ENCODE data around the gene PLPPR3. TPM values are rescaled to one million over a fixed set of nuclear protein-coding genes. Genes with fewer than 3 reads are reported as not detected.

The PLPPR3 gene
- total and polyA plus RNA-seq, 2 donors, result 0.16 to 0.19 TPM

GRCh38 chr19:795691-796581 is 25.8 kb downstream of the PLPPR3 start:
- Histone ChIP-seq H3K27ac (ENCODE audit: low read depth in 1 of 2, low read length in 1 of 2) (no peak overlapping the region), H3K9me3 (ENCODE audit: control insufficient read depth in 2 of 2, insufficient read depth in 1 of 2, low read length in 1 of 2) (peaks cover 0 to 6% of the 10 kb centered on the region in 2 donors)
- WGBS, result 87% methylated on average over 39 of the region's 39 CpGs

GRCh38 chr19:795073-795611 is 26.6 kb downstream of the PLPPR3 start:
- peaks cover 0 to 6% of the 10 kb centered on the region in 2 donors for H3K9me3 ChIP-seq (ENCODE audit: control insufficient read depth in 2 of 2, insufficient read depth in 1 of 2, low read length in 1 of 2)
- 96% methylated on average over 28 of the region's 28 CpGs for WGBS
- H3K36me3 ChIP-seq (ENCODE audit: control insufficient read depth in 2 of 2, insufficient read depth in 2 of 2, low read length in 1 of 2), result peaks cover 9 to 15% of the 10 kb centered on the region in 2 donors
- H3K4me1 ChIP-seq (ENCODE audit: control insufficient read depth in 2 of 2, insufficient read depth in 2 of 2, low read length in 2 of 2), result peaks cover 11 to 16% of the 10 kb centered on the region in 2 donors
- no peak overlapping the region for H3K4me3 ChIP-seq (ENCODE audit: low read length in 2 of 2)
- no peak overlapping the region for H3K27ac ChIP-seq (ENCODE audit: low read depth in 1 of 2, low read length in 1 of 2)
- H3K27me3 ChIP-seq (ENCODE audit: control insufficient read depth in 2 of 2, insufficient read depth in 1 of 2, low read length in 1 of 2), result peaks cover 0 to 7% of the 10 kb centered on the region in 2 donors
- no peak for DNase-seq (ENCODE audit: low read depth in 6 of 9, low spot score in 9 of 9)

More at GRCh38 chr19:795691-796581, 25.8 kb downstream of the PLPPR3 start:
- Histone ChIP-seq H3K36me3 (ENCODE audit: control insufficient read depth in 2 of 2, insufficient read depth in 2 of 2, low read length in 1 of 2) (peaks cover 17 to 23% of the 10 kb centered on the region in 2 donors), H3K4me3 (ENCODE audit: low read length in 2 of 2) (peak overlapping the region; percentile 58 to 64), H3K4me1 (ENCODE audit: control insufficient read depth in 2 of 2, insufficient read depth in 2 of 2, low read length in 2 of 2) (peaks cover 14 to 24% of the 10 kb centered on the region in 2 donors), H3K27me3 (ENCODE audit: control insufficient read depth in 2 of 2, insufficient read depth in 1 of 2, low read length in 1 of 2) (peaks cover 0 to 3% of the 10 kb centered on the region in 2 donors)
- DNase-seq (ENCODE audit: low read depth in 6 of 9, low spot score in 9 of 9), result no peak

GRCh38 chr19:793806-794205 is 27.9 kb downstream of the PLPPR3 start:
- no peak for DNase-seq (ENCODE audit: low read depth in 6 of 9, low spot score in 9 of 9)
- H3K4me1 ChIP-seq (ENCODE audit: control insufficient read depth in 2 of 2, insufficient read depth in 2 of 2, low read length in 2 of 2), result peaks cover under 1 to 9% of the 10 kb centered on the region in 2 donors

GRCh38 chr19:792306-792885 is 29.4 kb downstream of the PLPPR3 start:
- no peak for DNase-seq (ENCODE audit: low read depth in 6 of 9, low spot score in 9 of 9)
- no peaks in the 10 kb centered on the region for H3K36me3 ChIP-seq (ENCODE audit: control insufficient read depth in 2 of 2, insufficient read depth in 2 of 2, low read length in 1 of 2)
- no peak overlapping the region for H3K27ac ChIP-seq (ENCODE audit: low read depth in 1 of 2, low read length in 1 of 2)
- H3K4me3 ChIP-seq (ENCODE audit: low read length in 2 of 2), result no peak overlapping the region
- WGBS, result 95% methylated on average over 16 of the region's 16 CpGs
- H3K4me1 ChIP-seq (ENCODE audit: control insufficient read depth in 2 of 2, insufficient read depth in 2 of 2, low read length in 2 of 2), result peaks cover 0 to 9% of the 10 kb centered on the region in 2 donors
- H3K9me3 ChIP-seq (ENCODE audit: control insufficient read depth in 2 of 2, insufficient read depth in 1 of 2, low read length in 1 of 2), result no peaks in the 10 kb centered on the region
- peaks cover 2 to 21% of the 10 kb centered on the region in 2 donors for H3K27me3 ChIP-seq (ENCODE audit: control insufficient read depth in 2 of 2, insufficient read depth in 1 of 2, low read length in 1 of 2)

More at GRCh38 chr19:793806-794205, 27.9 kb downstream of the PLPPR3 start:
- Histone ChIP-seq H3K36me3 (ENCODE audit: control insufficient read depth in 2 of 2, insufficient read depth in 2 of 2, low read length in 1 of 2) (peaks cover 0 to 4% of the 10 kb centered on the region in 2 donors), H3K27ac (ENCODE audit: low read depth in 1 of 2, low read length in 1 of 2) (no peak overlapping the region), H3K9me3 (ENCODE audit: control insufficient read depth in 2 of 2, insufficient read depth in 1 of 2, low read length in 1 of 2) (peaks cover 0 to 3% of the 10 kb centered on the region in 2 donors), H3K27me3 (ENCODE audit: control insufficient read depth in 2 of 2, insufficient read depth in 1 of 2, low read length in 1 of 2) (peaks cover 2 to 17% of the 10 kb centered on the region in 2 donors), H3K4me3 (ENCODE audit: low read length in 2 of 2) (no peak overlapping the region)
- 93% methylated on average over 12 of the region's 12 CpGs for WGBS

DNA sequence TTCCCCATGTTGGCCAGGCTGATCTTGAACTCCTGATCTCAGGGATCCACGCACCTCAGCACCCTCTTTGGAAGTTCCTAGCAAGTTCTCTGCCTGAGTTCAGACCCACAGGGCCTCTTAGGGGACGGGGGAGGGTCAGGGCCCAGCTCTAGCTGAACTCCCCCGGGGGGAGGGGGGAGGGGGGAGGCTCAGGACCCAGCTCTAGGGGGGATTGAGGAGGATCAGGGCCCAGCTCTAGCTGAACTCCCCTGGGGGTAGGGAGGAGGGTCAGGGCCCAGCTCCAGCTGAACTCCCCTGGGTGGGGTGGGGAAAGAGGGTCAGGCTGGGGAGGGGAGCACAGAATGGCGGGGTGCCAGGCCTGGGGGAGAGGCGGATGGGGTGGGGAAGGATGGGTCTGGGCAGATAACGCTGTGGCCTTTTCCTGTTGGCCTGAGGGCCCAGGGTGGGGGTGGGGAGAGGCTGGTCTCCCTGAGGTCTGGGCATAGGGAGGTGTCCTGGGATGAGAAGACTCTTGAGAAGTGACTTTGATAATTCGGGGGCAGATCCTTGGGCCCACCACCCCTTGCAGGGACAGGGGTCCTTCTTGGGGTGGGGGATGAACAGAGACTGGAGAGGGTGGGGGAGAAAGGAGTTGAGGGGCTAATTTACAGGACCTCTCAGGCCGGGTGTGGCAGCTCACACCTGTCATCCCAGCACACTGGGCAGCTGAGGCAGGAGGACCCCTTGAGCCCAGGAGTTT is 30.0 kb downstream of the PLPPR3 start:
- Histone ChIP-seq H3K4me1 (ENCODE audit: control insufficient read depth in 2 of 2, insufficient read depth in 2 of 2, low read length in 2 of 2) (peaks cover 0 to 9% of the 10 kb centered on the region in 2 donors), H3K9me3 (ENCODE audit: control insufficient read depth in 2 of 2, insufficient read depth in 1 of 2, low read length in 1 of 2) (no peaks in the 10 kb centered on the region), H3K27me3 (ENCODE audit: control insufficient read depth in 2 of 2, insufficient read depth in 1 of 2, low read length in 1 of 2) (peaks cover 2 to 21% of the 10 kb centered on the region in 2 donors), H3K36me3 (ENCODE audit: control insufficient read depth in 2 of 2, insufficient read depth in 2 of 2, low read length in 1 of 2) (no peaks in the 10 kb centered on the region), H3K4me3 (ENCODE audit: low read length in 2 of 2) (no peak overlapping the region), H3K27ac (ENCODE audit: low read depth in 1 of 2, low read length in 1 of 2) (no peak overlapping the region)
- WGBS, result 84% methylated on average over 8 of the region's 8 CpGs
- DNase-seq (ENCODE audit: low read depth in 6 of 9, low spot score in 9 of 9), result no peak

- H3K27me3 ChIP-seq (ENCODE audit: control insufficient read depth in 2 of 2, insufficient read depth in 1 of 2, low read length in 1 of 2), result peaks cover 2 to 21% of the 10 kb centered on the region in 2 donors
- peaks cover 0 to 6% of the 10 kb centered on the region in 2 donors for H3K4me1 ChIP-seq (ENCODE audit: control insufficient read depth in 2 of 2, insufficient read depth in 2 of 2, low read length in 2 of 2)
- 94% methylated on average over 26 of the region's 26 CpGs for WGBS
Observed at GRCh38 chr19:791007-791566, 30.7 kb downstream of the PLPPR3 start.

DNA sequence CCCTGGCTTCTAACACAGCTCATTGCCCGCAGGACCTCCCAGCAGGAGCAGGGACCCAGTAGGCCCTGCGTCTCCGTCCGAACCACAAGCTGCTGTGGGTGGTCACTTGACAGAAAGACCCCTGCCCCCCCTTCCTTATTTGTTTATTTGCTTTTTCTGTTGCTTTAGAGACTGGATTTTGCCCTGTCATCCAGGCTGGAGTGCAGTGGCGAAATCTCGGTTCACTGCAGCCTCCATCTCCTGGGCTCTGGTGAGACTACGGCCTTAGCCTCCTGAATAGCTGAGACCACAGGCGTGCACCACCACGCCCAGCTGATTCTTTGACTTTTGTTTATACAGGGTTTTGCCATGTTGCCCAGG is 32.1 kb downstream of the PLPPR3 start:
- peaks cover 2 to 21% of the 10 kb centered on the region in 2 donors for H3K27me3 ChIP-seq (ENCODE audit: control insufficient read depth in 2 of 2, insufficient read depth in 1 of 2, low read length in 1 of 2)
- H3K4me3 ChIP-seq (ENCODE audit: low read length in 2 of 2), result no peak overlapping the region

More at GRCh38 chr19:791007-791566, 30.7 kb downstream of the PLPPR3 start:
- no peak overlapping the region for H3K27ac ChIP-seq (ENCODE audit: low read depth in 1 of 2, low read length in 1 of 2)
- H3K4me3 ChIP-seq (ENCODE audit: low read length in 2 of 2), result no peak overlapping the region
- no peaks in the 10 kb centered on the region for H3K36me3 ChIP-seq (ENCODE audit: control insufficient read depth in 2 of 2, insufficient read depth in 2 of 2, low read length in 1 of 2)
- H3K9me3 ChIP-seq (ENCODE audit: control insufficient read depth in 2 of 2, insufficient read depth in 1 of 2, low read length in 1 of 2), result no peaks in the 10 kb centered on the region
- DNase-seq (ENCODE audit: low read depth in 6 of 9, low spot score in 9 of 9), result no peak

GRCh38 chr19:788983-789700 is 32.6 kb downstream of the PLPPR3 start:
- Histone ChIP-seq H3K4me1 (ENCODE audit: control insufficient read depth in 2 of 2, insufficient read depth in 2 of 2, low read length in 2 of 2) (peaks cover 0 to 6% of the 10 kb centered on the region in 2 donors), H3K36me3 (ENCODE audit: control insufficient read depth in 2 of 2, insufficient read depth in 2 of 2, low read length in 1 of 2) (no peaks in the 10 kb centered on the region), H3K27me3 (ENCODE audit: control insufficient read depth in 2 of 2, insufficient read depth in 1 of 2, low read length in 1 of 2) (peaks cover 2 to 21% of the 10 kb centered on the region in 2 donors), H3K9me3 (ENCODE audit: control insufficient read depth in 2 of 2, insufficient read depth in 1 of 2, low read length in 1 of 2) (no peaks in the 10 kb centered on the region), H3K4me3 (ENCODE audit: low read length in 2 of 2) (no peak overlapping the region), H3K27ac (ENCODE audit: low read depth in 1 of 2, low read length in 1 of 2) (no peak overlapping the region)
- peak in 1 of 9 donors; percentile 18 for DNase-seq (ENCODE audit: low read depth in 6 of 9, low spot score in 9 of 9)
- WGBS, result 58% methylated on average over 33 of the region's 33 CpGs

More for the DNA sequence above, 32.1 kb downstream of the PLPPR3 start:
- H3K4me1 ChIP-seq (ENCODE audit: control insufficient read depth in 2 of 2, insufficient read depth in 2 of 2, low read length in 2 of 2), result peaks cover 0 to 6% of the 10 kb centered on the region in 2 donors
- H3K27ac ChIP-seq (ENCODE audit: low read depth in 1 of 2, low read length in 1 of 2), result no peak overlapping the region
- no peaks in the 10 kb centered on the region for H3K9me3 ChIP-seq (ENCODE audit: control insufficient read depth in 2 of 2, insufficient read depth in 1 of 2, low read length in 1 of 2)
- DNase-seq (ENCODE audit: low read depth in 6 of 9, low spot score in 9 of 9), result no peak
- H3K36me3 ChIP-seq (ENCODE audit: control insufficient read depth in 2 of 2, insufficient read depth in 2 of 2, low read length in 1 of 2), result no peaks in the 10 kb centered on the region
- 91% methylated on average over 9 of the region's 9 CpGs for WGBS

Measured in thymus (tissue), 11 donors.